ENCODE results near the gene WDR35. TPM values are rescaled to one million over a fixed set of nuclear protein-coding genes. Genes with fewer than 3 reads are reported as not detected.
"Not testable (repeated sequence)": the region's sequence is repeated elsewhere in the genome, so short reads cannot be mapped to it uniquely, and the experiment has no call there.

WDR35 gene
- total RNA-seq, 1 donor from 2014 or later, result 16.7 TPM

GRCh38 chr2:19895535-19895934 lies 94.4 kb downstream of the WDR35 start:
- no peak for DNase-seq (ENCODE audit: low read depth, low spot score)

DNA sequence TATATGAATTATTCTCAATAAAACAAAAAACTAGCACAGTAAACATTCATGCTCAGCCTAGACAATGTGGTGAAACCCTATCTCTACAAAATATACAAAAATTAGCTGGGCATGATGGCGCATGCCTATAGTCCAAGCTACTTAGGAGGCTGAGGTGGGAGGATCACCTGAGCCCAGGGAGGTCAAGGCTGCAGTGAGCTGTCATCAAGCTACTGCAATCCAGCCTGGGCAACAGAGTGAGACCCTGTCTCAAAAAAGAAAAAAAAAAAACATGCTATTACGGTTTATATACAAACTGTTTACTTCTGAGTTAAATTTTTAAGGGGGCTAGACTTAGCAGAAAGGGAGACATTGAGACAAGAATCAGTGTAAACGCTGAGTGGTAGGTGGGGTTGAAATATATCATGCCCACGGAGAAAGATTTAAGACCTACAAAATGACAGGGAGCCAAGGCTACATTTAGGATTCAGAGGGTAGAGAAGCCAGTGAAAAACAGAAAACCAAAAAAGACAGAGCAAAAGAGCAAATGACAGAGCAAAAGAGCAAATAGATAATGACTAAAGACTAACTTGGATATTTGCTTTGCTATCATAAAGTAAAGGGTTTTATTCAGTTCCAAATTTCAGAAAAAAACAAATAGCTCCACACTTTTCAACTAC lies 95.6 kb downstream of the WDR35 start:
- no peak for DNase-seq (ENCODE audit: low read depth, low spot score)

- no peak for DNase-seq (ENCODE audit: low read depth, low spot score)
These were observed 96.3 kb downstream of the WDR35 start for GRCh38 chr2:19893520-19894133.

GRCh38 chr2:19891971-19892370 lies 97.9 kb downstream of the WDR35 start:
- DNase-seq (ENCODE audit: low read depth, low spot score), result not testable (repeated sequence)

GRCh38 chr2:19890104-19890503 lies 99.8 kb downstream of the WDR35 start:
- DNase-seq (ENCODE audit: low read depth, low spot score), result no peak

GRCh38 chr2:19888831-19889230 lies 101.1 kb downstream of the WDR35 start:
- no peak for DNase-seq (ENCODE audit: low read depth, low spot score)

GRCh38 chr2:19887510-19887909 lies 102.4 kb downstream of the WDR35 start:
- DNase-seq (ENCODE audit: low read depth, low spot score), result no peak

DNA sequence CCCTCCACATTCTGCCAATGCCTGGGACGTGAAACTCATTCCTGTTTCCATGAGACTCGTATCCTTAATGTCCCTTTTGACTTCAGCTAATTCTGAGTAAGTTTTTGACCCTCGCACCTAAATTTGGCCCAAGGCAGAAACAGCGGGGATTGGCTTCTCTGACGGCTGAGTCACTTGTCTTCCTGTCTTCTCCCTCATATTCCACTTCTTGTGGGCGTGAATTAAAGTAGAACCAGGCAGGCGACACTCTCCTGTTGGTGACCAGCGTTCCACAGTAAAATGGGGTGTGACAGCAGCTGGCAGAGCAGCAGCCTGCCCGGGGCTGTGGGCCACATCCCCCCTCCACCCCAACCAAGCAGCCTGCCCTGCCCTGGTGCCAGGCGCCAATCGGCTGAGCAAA lies 103.6 kb downstream of the WDR35 start:
- no peak for DNase-seq (ENCODE audit: low read depth, low spot score)

- no peak for DNase-seq (ENCODE audit: low read depth, low spot score)
These were observed 104.1 kb downstream of the WDR35 start for GRCh38 chr2:19885791-19886190.

DNA sequence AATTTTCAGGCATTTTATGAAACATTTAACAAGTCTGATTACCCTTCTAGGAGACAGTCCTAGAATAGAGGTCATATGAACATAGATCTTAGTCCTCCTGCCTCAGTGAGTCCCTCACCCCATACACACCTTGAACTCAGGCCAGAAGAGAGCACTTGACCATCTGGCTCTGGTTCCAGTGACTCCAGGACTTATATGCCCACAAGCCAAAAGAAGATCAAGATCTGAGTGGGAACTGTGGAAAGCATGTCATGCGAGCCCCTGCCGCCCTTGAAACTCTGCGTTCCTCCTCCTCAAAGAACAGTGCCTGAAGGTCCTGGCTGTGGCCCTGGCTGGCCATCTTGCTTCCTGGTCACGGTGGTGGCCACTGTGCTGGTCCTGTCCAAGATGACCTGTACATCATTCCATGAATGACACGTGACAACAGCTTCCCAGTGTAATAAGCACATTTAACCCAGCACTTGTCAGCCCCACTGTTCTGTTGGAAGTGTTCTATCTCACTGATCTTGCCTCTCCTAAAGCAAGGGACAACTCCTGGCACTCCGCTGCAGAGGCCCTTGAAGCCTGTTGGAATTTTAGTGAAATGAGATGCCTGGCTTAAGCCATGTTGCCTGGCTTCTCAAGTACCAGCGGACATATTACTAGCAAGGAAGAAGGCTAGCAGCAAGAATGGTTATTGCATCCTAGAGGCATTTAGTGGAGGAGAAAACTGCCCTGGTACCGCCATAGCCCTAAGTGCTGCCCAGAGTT lies 105.8 kb downstream of the WDR35 start:
- no peak for DNase-seq (ENCODE audit: low read depth, low spot score)

DNA sequence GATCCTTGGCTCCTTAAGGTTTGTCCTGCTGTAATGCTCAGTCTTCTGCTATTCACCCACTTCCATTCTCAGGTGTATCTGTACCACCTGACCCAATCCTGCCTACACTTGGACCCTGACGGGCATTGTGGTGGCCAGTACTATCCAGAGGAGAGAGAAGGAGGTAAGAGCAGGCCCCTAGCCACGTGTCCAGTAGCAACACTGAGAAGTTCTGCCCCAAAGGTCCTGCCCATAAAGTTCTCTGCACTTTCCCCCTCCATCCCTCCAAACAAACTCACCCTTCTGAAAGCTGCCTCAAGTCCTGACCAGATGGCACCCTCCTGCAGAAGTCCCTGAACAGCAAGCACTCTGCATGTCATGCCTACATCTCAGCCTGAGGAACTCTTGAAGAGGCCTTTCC lies 106.4 kb downstream of the WDR35 start:
- DNase-seq (ENCODE audit: low read depth, low spot score), result no peak

DNA sequence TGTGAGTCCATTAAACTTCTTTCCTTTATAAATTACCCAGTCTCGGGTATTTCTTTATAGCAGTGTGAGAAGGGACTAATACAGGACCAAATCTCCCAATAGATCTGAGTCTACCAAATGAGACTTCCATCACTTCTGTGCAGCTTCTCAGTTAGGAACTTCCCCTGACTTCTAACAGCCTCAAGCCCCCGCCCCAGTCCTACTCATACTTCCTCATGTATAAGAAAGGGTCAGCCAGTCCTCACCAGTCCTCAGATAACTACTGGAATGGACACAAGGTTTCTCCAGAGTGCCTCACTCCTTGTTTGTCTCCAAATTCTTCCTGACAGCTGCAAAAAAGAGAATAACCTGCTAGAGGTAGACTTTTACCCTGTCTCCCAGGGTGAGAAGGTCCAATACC lies 107.6 kb downstream of the WDR35 start:
- DNase-seq (ENCODE audit: low read depth, low spot score), result no peak

DNA sequence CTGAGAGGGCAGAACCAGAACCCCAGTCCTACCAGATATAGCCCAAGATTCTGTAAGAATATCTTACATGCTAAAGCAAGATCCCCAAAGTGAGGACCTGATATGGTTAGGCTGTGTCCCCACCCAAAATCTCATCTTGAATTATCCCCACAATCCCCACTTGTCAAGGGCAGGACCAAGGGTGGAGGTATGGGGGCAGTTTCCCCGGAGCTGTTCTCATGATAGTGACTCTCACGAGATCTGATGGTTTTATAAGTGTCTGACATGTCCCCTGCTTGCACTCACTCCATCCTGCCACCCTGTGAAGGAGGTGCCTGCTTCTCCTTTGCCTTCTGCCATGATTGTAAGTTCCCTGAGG lies 108.0 kb downstream of the WDR35 start:
- no peak for DNase-seq (ENCODE audit: low read depth, low spot score)

- DNase-seq (ENCODE audit: low read depth, low spot score), result no peak
These were observed 108.5 kb downstream of the WDR35 start for GRCh38 chr2:19881221-19881907.

DNA sequence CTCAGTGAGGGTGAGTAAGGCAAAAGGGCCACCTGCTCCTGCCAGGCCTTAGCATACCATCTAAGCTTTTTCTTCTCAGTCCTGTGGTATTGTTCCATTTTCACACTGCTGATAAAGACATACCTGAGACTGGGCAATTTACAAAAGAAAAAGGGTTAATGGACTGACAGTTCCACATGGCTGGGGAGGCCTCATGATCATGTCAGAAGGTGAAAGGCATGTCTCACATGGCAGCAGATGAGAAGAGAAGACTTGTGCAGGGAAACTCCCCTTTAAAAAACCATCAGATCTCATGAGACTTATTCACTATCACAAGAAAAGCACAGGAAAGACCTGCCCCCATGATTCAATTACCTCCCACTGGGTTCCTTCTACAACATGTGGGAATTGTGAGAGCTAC lies 109.7 kb downstream of the WDR35 start:
- not testable (repeated sequence) for DNase-seq (ENCODE audit: low read depth, low spot score)

DNA sequence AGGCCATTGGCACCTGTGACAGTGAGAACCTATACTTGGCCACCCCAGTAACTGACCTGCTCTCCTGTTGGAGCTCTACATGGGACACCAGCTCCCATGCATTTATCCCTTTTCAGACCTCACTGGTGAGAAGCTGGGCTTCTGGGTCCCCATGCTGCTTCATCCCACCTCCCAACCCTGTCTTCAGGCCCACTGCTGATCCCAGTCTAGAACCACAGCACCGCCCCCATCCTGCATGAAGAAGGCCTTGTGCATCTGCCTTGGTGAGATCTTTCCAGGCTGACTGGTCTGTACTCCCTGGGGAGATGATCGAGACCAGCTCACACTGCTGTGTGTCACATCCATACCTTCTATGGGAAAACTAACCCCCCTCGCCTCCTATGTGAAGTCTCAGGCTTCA lies 110.8 kb downstream of the WDR35 start:
- DNase-seq (ENCODE audit: low read depth, low spot score), result no peak

GRCh38 chr2:19878268-19879046 lies 111.4 kb downstream of the WDR35 start:
- DNase-seq (ENCODE audit: low read depth, low spot score), result no peak

DNA sequence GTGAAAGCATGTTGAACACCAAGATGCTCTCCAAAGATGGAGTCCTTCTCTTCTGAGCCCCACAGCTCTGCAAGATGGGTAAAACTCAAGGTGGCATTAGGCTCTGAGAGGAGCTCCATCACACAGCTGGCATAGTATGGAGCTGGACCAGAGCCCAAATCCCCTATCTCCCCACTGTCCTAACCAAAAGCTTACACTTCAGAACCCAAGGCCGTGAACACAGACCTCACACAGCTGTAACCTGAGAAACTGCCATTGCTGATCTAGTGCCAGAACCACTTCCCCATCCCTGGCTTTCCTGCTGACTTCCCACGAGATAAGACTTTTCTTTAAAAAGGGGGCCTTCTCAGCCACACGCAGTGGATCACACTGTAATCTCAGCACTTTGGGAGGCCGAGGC lies 113.2 kb downstream of the WDR35 start:
- no peak for DNase-seq (ENCODE audit: low read depth, low spot score)

DNA sequence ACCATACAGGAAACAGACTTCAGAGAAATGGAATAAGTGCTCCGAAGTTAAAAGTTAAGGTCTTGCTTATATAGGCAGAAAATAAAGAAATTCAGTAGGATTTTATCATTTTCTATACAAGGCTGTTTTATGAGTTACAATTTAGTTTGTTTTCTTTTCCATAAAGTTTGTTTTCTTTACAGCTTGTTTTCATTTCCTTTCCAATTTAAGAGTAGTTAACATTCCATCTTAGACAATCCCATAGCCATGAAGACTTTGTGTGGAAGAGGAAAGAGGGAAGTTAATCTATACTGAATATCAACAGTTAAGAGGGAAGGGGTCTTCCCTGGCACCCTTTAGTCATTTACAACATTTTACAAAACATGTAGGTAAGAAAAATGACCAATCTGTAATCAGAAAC lies 114.6 kb downstream of the WDR35 start:
- no peak for DNase-seq (ENCODE audit: low read depth, low spot score)

DNA sequence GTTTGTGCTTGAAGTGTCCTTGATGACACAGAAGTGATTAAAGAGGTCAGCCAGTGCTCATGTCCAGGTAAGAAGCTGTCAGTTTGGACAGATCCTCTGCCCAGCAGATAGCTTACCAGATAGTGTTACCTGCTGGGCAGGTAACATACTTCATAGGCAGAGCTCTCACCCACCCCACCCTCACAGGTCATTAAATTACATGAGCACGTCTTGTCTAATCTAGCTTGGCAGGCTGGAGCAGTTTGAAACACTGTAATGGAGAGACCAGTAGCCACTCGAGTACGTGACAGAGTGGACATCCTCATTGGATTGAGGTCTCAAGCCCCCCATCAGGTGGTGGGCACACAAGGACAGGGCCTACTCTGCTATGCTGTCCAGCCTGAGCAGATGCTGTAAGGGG lies 115.2 kb downstream of the WDR35 start:
- DNase-seq (ENCODE audit: low read depth, low spot score), result no peak

DNA sequence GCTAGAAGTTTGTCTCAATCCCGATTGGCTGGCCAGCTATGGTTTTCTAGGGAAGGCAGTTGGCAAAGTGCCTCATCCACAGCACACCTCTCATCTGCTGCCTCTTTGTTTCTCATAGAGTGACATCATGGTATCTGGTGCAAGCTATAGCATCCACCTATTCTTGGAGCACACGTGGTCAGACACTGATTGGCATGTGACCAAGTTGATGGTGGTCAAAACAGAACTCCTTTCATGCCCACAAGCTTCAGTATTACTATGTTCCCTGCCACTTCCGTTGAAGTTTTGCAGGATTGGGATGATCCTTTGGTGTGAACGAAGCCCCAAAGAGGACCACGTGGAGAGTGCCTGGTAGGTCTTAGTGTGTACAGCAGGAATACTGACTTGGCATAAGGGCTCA lies 116.9 kb downstream of the WDR35 start:
- DNase-seq (ENCODE audit: low read depth, low spot score), result no peak

- no peak for DNase-seq (ENCODE audit: low read depth, low spot score)
These were observed 117.6 kb downstream of the WDR35 start for GRCh38 chr2:19872302-19872701.
